Dermis microvascular lymphatic vessel endothelial cell (primary cell): ENCODE results near the gene EXOSC5. TPM values are rescaled to one million over a fixed set of nuclear protein-coding genes. Genes with fewer than 3 reads are reported as not detected.
"Not testable (repeated sequence)": the region's sequence is repeated elsewhere in the genome, so short reads cannot be mapped to it uniquely, and the experiment has no call there.

Experiments used
- DNase-seq, 2 donors: peaks; one replicate each; pipeline versions ENCODE4 v3.0.0 to v3.0.0-alpha.2; 2010; ENCODE audit warnings: low read depth in 2 of 2
- total RNA-seq: library from RNA; depleted of rRNA; stranded (reverse); fragments of >200 nt; gene quantifications from 2 replicates; pipeline ENCODE4 v1.2.1, GENCODE V29; 2014

The EXOSC5 gene
- total RNA-seq, 1 donor from 2014 or later = 15.7 TPM

- DNase-seq = peak in 1 of 2 donors; percentile 50
Observed at GRCh38 chr19:41350735-41351338, 46.3 kb downstream of the EXOSC5 start.

GRCh38 chr19:41346916-41347315, 50.2 kb downstream of the EXOSC5 start:
- DNase-seq = not testable (repeated sequence)

GRCh38 chr19:41344162-41344561, 53.0 kb downstream of the EXOSC5 start:
- DNase-seq = no peak

- DNase-seq = no peak
Observed at GRCh38 chr19:41341669-41342490, 55.3 kb downstream of the EXOSC5 start.

GRCh38 chr19:41339936-41340335, 57.2 kb downstream of the EXOSC5 start:
- no peak for DNase-seq

Other genes starting within 250 kb of the EXOSC5 start
- gene CYP2S1, start 204.1 kb downstream of the EXOSC5 start, total RNA-seq = 0.38 and 0.39 TPM in 2 replicates
- 5.8 and 24.9 TPM in 2 replicates for gene AXL, start 178.1 kb downstream of the EXOSC5 start, total RNA-seq
- 49.6 and 64.0 TPM in 2 replicates for gene HNRNPUL1, start 133.0 kb downstream of the EXOSC5 start, total RNA-seq
- gene CCDC97, start 87.2 kb downstream of the EXOSC5 start, total RNA-seq = 4.5 and 7.7 TPM in 2 replicates
- gene TGFB1, start 43.4 kb downstream of the EXOSC5 start, total RNA-seq = 20.8 and 67.1 TPM in 2 replicates
- 5.9 and 6.7 TPM in 2 replicates for gene B9D2, start 33.2 kb downstream of the EXOSC5 start, total RNA-seq
- gene TMEM91, start 20.8 kb downstream of the EXOSC5 start, total RNA-seq = 2.5 and 3.9 TPM in 2 replicates
- 35.8 and 49.2 TPM in 2 replicates for gene BCKDHA, start 459 bp upstream of the EXOSC5 start, total RNA-seq
- gene B3GNT8, start 30.0 kb upstream of the EXOSC5 start, total RNA-seq = 1.9 and 2.9 TPM in 2 replicates
- gene DMAC2, start 42.6 kb upstream of the EXOSC5 start, total RNA-seq = 36.7 and 41.6 TPM in 2 replicates
- not detected in 2 replicates for gene ERICH4, start 45.8 kb upstream of the EXOSC5 start, total RNA-seq
- gene CEACAM21, start 178.8 kb upstream of the EXOSC5 start, total RNA-seq = 10.8 and 17.7 TPM in 2 replicates
- not detected in 2 replicates for gene CEACAM4, start 229.7 kb upstream of the EXOSC5 start, total RNA-seq